ENCODE measurements around the gene GPRC5B. TPM values are rescaled to one million over a fixed set of nuclear protein-coding genes. Genes with fewer than 3 reads are reported as not detected.

GPRC5B gene
- total and polyA plus RNA-seq, 2 of the 8 experiments (the other 6 are each of a cell fraction or from before 2014, with no cell fraction given): 106 to 160 TPM

DNA sequence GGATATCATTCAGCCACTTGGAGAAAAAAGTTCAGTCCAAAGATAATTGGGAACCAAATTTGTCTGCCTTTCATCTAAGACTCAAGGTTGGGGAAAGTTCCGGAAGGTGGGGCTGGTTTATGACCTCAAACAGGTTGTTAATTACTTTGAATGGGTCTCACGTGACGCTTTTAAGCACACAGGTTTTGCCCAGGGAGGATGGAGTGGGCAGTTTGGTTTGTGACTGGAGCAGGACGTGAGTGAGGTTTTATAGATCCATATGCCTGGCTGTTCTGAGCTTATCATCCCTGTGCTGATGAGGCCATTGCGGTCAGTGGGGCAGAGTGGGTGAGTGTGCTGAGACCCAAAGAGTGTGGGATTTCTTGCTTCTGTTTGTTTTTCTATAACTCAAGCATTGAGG lies 38.7 kb upstream of the GPRC5B start:
- Histone ChIP-seq H3K9me3 (ENCODE audit: insufficient read depth in 2 of 2, low read depth in 1 of 2, low read length in 1 of 2) (peaks cover 0 to 4% of the 10 kb centered on the region in 2 experiments; a peak in 1 of 4 replicates), H3K79me2 (ENCODE audit: control insufficient read depth in 1 of 2, insufficient read depth in 2 of 2, low read length in 2 of 2) (no peaks in the 10 kb centered on the region), H3K4me3 (ENCODE audit: extremely low read depth in 1 of 4, insufficient read depth in 2 of 4, low read depth in 3 of 4, low read length in 4 of 4) (no peak overlapping the region), H3K23me2 (ENCODE audit: low read depth, low read length) (no peaks in the 10 kb centered on the region; the same call in 1 of the 2 replicates), H3K79me1 (ENCODE audit: low read depth, low read length) (no peaks in the 10 kb centered on the region), H2BK5ac (ENCODE audit: low read depth, low read length) (no peak overlapping the region; the same call in 1 of the 2 replicates), H3K36me3 (ENCODE audit: control insufficient read depth in 2 of 4, insufficient read depth in 4 of 4, low read length in 3 of 4) (no peaks in the 10 kb centered on the region), H3K4ac (replicated peaks; ENCODE audit: insufficient read length, low read depth, low read length) (no peak overlapping the region), H3K56ac (replicated peaks; ENCODE audit: insufficient read length, low read depth, low read length) (no peak overlapping the region), H2BK12ac (ENCODE audit: low read depth, low read length) (no peak overlapping the region), H3K18ac (ENCODE audit: extremely low read depth, low read length) (no peak overlapping the region), H2BK20ac (ENCODE audit: low read length) (peak overlapping the region; percentile 66; the same call in 1 of the 2 replicates), H3K14ac (ENCODE audit: insufficient read length) (no peak overlapping the region), H2BK15ac (ENCODE audit: low read length) (no peak overlapping the region; the same call in 1 of the 2 replicates), H2AK5ac (ENCODE audit: low read depth, low read length) (no peak overlapping the region), H3K23ac (ENCODE audit: insufficient read length) (no peak overlapping the region), H3K4me2 (ENCODE audit: insufficient read depth in 1 of 2, low read depth in 2 of 2, low read length in 2 of 2) (no peak overlapping the region), H2BK120ac (replicated peaks; ENCODE audit: low read depth, low read length) (no peak overlapping the region), H3K4me1 (replicated peaks in 1 of 4; ENCODE audit: control insufficient read depth in 3 of 4, insufficient read depth in 4 of 4, low read length in 3 of 4) (peaks cover 0 to under 1% (median under 1%) of the 10 kb centered on the region in 4 experiments; a peak in 2 of 7 replicates), H3K27me3 (replicated peaks in 1 of 4; ENCODE audit: control insufficient read depth in 3 of 4, extremely low read depth in 1 of 4, insufficient read depth in 3 of 4, low read length in 3 of 4) (no peaks in the 10 kb centered on the region), H4K20me1 (replicated peaks in 1 of 2; ENCODE audit: control insufficient read depth in 1 of 2, insufficient read depth in 2 of 2, low read length in 2 of 2) (no peaks in the 10 kb centered on the region), H3K27ac (ENCODE audit: low read depth, low read length) (no peak overlapping the region), H2AFZ (ENCODE audit: low read length) (no peak overlapping the region), H4K8ac (ENCODE audit: extremely low read depth, insufficient read depth, low read length) (no peak overlapping the region), H3K9ac (replicated peaks in 1 of 4; ENCODE audit: extremely low read depth in 1 of 4, low read depth in 3 of 4, low read length in 3 of 4) (no peak overlapping the region), H4K5ac (ENCODE audit: insufficient read length, low read depth, low read length) (no peak overlapping the region), H4K91ac (replicated peaks; ENCODE audit: insufficient read length, low read length) (no peak overlapping the region)
- DNase-seq (ENCODE audit: low read depth in 1 of 2, low spot score in 2 of 2) (no peak), FAIRE-seq (no peak)
- 89% methylated on average over 5 of the region's 5 CpGs; no CpG with 5 or more reads in 1 of the 2 experiments for WGBS, 2 experiments (ENCODE audit: extremely low coverage in 1 of 2, insufficient coverage in 1 of 2, insufficient read length in 1 of 2, insufficient replicate concordance in 2 of 2, low coverage in 1 of 2, low lambda C conversion rate in 2 of 2, missing lambda C conversion rate in 1 of 2)
- ChIA-PET POLR2A (ENCODE audit: partially characterized antibody) (no interaction called here), CTCF (ENCODE audit: partially characterized antibody) (interaction anchor here (0.5 to 1.8 kb wide), 4 partner anchors 10 to 436 kb away, joined by 3 to 6 read pairs (median 3); no protein-coding TSS in a partner anchor)
- no peak for TF ChIP-seq BCL11A (IDR thresholded peaks at IDR 0.05; ENCODE audit: low read depth in 2 of 2, low read length in 2 of 2)
